WI38 (cell line): ENCODE measurements around the gene MCM9.

Experiments
- H3K4me3 ChIP-seq: 2 replicates; pipeline ENCODE4 v1.5.1; 2011; ENCODE audit warnings: low read depth, mild to moderate bottlenecking, control low read depth, low read length
- TF ChIP-seq, protein P1 (sequence below): IDR thresholded peaks from 2 replicates; pipeline ENCODE4 v1.5.1; 2012; ENCODE audit warnings: low read depth, mild to moderate bottlenecking, control low read depth, low read length

The MCM9 gene

DNA sequence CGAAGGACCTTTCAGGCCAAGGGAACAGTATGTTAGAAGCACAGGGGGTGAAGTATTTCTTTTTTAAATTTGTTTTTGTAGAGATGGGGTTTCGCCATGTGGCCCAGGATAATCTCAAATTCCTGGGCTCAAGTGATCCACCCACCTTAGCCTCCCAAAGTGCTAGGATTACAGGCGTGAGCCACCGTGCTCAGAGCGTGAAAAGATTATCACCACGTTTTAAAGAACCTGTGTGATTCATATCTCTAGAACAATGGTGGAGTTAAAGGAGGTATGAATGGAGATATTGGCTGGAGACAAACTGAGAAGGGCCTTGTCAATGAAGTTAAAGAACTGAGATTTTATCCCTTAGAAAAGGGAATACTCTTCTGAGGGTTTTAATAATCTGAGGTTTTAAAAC is 31.3 kb downstream of the MCM9 start:
- TF ChIP-seq, protein P1, sequence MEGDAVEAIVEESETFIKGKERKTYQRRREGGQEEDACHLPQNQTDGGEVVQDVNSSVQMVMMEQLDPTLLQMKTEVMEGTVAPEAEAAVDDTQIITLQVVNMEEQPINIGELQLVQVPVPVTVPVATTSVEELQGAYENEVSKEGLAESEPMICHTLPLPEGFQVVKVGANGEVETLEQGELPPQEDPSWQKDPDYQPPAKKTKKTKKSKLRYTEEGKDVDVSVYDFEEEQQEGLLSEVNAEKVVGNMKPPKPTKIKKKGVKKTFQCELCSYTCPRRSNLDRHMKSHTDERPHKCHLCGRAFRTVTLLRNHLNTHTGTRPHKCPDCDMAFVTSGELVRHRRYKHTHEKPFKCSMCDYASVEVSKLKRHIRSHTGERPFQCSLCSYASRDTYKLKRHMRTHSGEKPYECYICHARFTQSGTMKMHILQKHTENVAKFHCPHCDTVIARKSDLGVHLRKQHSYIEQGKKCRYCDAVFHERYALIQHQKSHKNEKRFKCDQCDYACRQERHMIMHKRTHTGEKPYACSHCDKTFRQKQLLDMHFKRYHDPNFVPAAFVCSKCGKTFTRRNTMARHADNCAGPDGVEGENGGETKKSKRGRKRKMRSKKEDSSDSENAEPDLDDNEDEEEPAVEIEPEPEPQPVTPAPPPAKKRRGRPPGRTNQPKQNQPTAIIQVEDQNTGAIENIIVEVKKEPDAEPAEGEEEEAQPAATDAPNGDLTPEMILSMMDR, result no peak
- no peak overlapping the region for H3K4me3 ChIP-seq

DNA sequence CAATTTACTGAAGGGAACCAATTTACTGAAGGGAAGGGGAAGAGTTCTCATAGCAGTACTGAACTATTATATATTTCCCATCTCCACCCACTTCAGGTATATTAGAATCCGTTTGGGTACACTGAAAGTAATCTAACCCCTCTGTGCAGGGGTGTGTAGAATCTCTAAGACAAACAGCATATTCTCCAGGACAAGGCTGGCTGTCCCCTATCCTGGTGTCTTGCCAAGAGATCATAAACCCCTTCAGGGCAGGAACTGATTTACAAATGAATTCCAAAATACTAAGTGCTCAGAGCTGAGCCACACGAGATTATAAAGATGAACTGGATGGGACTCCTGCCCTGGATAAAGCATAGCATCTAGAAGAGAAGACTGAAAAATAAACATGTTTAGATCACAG is 31.8 kb downstream of the MCM9 start:
- H3K4me3 ChIP-seq, result no peak overlapping the region
- TF ChIP-seq, protein P1, result no peak

DNA sequence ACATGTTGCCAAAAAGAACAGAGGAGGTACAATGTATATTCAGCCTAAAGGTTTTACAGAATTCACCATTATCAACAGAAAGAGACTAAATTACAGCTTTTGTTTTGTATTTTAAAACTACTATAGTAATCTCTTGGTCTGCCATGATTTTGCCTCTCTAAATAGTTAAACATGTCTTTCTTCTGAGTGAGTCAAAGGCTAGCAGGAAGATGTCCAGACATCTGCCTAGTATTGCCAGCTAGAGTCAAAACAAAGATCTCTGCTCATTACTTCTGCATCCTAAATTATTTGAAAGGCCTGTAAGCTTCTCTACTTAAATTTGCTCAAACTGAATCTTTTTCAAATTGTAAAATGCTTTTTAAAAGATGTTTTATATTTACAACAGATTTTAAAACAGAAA is 32.2 kb downstream of the MCM9 start:
- H3K4me3 ChIP-seq, result no peak overlapping the region
- TF ChIP-seq, protein P1, result no peak

DNA sequence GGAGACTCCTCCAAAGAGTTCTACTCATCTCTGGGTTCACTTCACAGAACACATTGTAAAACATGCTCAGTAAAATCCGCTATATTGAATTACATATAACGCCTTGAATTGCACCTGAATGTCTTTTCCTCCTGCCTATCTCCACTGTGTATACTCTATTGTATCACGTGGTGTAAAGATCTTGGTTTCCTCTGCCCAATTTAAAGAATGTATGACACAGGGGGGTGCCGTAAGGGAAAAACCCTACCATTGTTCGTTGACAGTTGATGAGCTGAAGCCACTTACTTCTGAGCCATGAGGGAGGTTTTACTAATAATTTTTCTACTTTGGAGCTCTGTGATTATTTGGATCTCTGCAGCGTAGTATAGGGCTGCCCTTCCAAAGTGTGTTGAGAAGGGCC is 35.0 kb downstream of the MCM9 start:
- TF ChIP-seq, protein P1, result no peak
- H3K4me3 ChIP-seq, result no peak overlapping the region

DNA sequence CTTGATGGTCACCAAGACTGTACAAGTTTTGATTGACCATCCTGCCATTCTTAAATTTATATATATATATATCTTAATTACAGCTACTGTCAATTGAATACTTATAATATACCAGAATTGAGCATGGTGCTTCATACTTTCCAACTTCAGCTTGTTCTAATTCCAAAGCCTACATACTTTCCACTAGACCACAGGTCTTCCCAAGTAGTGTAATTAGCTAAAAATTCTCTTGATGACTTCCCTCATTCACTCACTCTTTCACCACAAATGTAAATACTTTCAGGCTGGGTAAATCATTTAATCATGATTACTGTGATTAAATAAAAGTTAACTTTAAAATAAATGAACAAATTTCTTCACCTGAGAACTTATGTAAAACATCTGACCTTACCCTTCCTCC is 37.6 kb downstream of the MCM9 start:
- TF ChIP-seq, protein P1, result no peak
- no peak overlapping the region for H3K4me3 ChIP-seq

DNA sequence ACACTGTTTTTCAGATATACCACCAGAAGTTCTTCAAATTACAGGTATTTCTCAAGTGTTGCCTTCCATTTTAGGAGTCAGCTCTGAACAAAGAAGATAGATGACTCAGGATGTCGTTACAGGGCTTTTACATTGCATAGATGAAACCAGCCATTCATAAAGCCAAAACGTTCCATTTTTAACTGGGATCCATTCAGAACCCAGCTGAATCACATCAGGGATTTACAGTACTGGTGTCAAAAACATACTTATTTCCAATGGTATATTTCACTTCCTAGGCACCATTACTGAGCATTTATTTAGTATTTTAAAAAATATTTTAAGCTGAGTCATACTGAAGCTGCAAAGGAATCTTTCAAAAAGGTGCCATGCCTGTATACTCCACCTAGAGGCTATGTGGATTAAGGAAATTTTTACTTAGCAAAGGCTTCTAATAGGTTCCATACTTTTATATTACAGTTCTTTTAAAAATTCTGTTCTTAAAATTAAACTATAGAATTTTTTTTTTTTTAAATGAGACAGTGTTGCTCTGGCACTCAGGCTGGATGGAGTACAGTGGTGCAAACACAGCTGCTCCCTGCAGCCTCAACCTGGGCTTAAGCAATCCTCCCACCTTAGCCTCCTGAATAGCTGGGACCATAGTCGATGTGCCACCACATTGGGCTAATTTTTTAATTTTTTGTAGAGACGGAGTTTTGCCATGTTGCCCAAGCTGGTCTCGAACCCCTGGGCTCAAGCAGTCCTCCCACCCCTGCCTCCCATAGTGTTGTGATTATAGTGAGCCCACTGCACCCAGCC is 38.4 kb downstream of the MCM9 start:
- TF ChIP-seq, protein P1, result peak; percentile 29; the same call in 1 of the 2 replicates
- peak overlapping the region; percentile 89 for H3K4me3 ChIP-seq

DNA sequence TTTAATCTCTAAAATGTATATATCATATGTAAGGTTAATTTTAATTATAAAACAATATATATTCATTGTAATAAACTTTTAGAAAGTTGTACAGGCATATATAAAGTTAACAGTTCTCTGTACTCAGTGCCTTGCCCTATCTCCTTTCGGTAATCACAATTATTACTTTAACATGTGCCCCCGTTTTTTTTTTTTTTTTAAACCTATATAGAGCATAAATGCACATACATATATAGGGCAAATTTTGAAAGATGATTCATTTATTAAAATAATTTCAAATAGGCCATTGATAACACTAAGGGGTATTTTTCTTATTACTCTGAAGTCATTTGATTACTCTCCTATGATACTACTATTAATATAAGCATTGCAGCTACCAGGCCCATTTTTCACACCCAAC is 39.1 kb downstream of the MCM9 start:
- H3K4me3 ChIP-seq, result peak overlapping the region; percentile 89
- TF ChIP-seq, protein P1, result no peak
